HG02884 (cell line): ENCODE measurements around the gene ETFBKMT.
A peak's percentile ranks its signal among the peaks of the same experiment; 100 is the strongest.

Experiments
- ATAC-seq: cut with Tn5 transposase; IDR thresholded peaks from one replicate; pipeline ENCODE4 v1.9.1; 2021; ENCODE audit warnings: mild to moderate bottlenecking, moderate library complexity; ENCODE audit not compliant: unreplicated experiment

The ETFBKMT gene, protein sequence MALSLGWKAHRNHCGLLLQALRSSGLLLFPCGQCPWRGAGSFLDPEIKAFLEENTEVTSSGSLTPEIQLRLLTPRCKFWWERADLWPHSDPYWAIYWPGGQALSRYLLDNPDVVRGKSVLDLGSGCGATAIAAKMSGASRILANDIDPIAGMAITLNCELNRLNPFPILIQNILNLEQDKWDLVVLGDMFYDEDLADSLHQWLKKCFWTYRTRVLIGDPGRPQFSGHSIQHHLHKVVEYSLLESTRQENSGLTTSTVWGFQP

DNA sequence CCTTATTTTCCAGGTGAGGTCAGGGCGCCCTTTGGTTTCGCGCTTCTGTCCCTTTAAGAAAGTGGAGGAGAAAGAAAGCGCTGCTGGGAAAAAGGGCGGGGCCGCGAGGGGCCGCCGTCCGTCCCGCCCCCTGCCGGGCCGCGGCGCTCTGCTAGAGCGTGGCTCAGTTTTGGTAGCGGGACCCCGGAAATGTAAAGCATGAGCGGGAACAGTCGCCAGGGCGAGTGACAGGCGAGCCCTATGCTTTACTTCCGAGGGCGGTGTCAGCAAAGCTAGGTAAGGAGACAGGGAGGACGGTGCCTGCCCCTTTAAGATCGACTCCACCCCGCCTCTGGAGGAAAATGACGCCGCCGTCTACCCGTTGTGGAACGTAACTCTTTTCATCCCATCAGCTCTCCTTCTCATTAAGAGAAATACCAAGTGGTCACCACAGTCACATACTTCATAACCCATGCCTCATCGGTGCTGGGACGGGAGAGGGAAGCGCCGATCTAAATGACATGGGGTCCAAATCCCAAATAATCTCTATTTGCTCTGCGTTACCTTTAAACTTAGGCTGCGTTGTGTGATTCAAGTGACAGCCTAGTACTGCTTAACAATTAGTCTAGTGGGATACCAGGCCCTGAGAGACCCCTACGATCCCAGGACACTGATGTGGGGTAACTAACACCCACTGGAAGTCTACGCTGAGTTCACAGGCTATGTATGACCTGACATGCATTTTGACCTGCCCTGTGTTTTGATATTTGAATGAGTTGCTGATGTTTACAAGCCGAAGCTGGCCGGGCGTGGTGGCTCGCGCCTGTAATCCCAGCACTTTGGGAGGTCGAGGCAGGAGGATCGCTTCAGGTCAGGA, at the start of gene ETFBKMT:
TSS of gene ETFBKMT (plus strand) at position 602 of the 856 bp plus-strand sequence. CDS start 2,266 bp downstream, outside the sequence.
- ATAC-seq, result peak; percentile 99

DNA sequence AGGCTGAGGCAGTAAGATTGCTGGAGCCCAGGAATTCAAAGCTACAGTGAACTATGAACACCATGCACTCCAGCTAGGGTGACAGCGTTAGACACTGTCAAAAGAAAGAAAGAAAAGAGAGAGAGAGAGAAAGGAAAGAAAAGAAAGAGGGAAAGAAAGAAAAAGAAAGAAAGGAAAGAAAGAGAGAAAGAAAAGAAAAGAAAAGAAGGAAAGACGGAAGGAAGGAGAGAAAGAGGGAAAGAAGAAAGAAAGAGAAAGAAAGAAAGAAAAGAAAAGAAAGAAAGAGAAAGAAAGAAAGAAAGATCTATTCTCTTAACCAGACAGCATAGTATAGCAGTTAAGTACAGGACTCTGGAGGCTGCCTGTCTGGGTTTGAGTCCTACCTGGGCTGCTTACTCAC, 46.7 kb upstream of the ETFBKMT start:
- ATAC-seq, result no peak

DNA sequence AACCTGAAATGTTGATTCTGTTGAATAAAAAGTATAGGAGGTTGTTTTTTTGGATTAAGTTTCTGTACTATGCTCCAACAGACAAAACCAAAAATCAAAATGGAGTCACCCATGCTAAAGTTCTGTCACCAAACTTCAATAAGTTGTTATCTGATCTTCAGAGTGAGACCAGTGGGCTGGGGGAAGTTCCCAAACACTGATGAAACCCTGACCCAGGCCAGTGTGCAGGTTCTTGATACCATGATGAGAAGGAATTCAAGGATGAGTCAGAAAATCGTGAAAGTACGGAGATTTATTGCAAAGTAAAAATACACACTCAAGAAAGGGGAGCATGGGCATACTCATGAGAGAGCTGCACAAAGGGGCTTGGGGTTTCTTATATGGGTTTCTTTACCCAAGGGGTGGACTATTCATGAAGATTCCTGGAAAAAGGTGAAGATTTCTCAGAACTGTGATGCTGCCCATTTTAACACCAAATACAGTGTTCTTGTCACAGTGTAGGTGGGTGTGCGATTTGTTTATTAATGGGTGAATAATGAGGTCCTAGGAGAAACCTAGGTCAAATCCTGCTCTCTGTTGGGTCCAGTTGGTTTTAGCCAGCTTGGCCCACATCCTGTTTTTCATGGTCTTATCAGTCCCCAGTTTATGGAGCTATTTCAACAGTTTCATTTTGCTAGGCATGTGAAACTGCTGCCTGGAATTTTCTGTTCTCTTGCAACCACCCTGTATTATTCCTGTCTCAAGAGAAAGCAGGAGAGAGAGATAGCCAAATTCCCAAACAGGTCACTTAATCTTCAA, 41.1 kb upstream of the ETFBKMT start:
- ATAC-seq, result no peak

DNA sequence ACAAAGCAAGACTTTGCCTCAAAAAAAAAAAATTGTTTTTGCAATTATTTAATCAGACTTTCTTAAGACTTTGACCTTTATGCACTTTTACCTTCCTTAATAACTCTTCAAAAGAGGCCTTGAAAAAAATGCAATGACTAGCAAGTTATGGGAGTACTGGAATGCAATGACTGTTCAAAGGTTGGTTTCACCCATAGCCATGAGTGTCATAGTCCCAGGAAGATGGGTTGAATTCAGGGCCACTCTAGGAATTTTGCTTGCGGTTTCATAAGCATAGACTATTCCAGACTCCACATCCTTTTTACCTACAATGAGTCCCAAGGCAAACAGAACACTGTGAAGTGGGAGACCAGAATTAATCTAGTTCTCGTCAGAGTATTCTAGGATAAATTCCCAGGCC, 39.2 kb upstream of the ETFBKMT start:
- ATAC-seq, result no peak

DNA sequence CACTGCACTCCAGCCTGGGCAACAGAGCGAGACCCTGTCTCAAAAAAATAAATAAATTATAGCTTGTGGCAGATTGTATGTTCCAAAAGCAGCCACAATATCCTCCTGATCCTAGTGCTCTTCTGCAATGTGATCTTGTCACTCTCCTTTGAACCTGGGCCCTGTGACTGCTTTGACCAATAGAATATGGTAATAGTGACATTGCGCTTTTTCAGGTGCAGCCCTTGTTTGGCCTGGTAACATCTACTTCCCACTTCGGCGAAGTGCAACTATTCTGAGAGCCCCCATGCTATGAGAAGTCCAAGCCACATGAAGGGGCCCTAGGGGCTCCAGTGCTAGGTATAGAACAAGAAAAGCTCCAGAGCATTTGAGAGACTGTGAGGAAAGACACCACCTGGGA, 37.5 kb upstream of the ETFBKMT start:
- ATAC-seq, result no peak

DNA sequence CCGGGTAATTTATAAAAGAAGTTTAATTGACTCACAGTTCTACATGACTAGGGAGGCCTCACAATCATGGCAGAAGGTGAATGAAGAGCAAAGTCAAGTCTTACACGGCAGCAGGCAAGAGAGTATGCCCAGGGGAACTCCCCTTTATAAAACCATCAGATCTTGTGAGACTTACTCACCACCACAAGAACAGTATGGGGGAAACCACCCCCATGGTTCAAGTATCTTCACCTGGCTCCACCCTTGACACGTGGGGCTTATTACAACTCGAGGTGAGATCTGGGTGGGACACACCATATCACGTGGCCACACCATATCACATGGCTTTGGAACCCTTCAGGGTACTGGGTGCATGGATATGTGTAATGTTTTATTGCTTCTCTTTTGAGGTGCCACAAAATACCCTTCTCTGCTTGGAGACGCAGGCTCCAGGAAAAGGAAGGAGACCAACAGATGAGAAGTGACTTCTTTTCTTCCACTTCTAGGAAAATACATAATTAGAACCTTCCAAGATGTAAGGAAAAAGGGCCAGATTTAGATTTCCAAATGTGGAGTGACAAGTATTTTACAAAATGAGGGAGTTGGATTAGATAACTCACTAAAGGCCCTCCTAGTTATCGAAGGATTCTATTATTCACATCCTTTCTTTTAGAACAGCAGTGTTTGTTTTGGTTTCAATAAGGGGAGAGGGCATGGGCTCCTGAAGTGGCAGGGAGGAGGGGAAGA, 33.1 kb upstream of the ETFBKMT start:
- ATAC-seq, result no peak

DNA sequence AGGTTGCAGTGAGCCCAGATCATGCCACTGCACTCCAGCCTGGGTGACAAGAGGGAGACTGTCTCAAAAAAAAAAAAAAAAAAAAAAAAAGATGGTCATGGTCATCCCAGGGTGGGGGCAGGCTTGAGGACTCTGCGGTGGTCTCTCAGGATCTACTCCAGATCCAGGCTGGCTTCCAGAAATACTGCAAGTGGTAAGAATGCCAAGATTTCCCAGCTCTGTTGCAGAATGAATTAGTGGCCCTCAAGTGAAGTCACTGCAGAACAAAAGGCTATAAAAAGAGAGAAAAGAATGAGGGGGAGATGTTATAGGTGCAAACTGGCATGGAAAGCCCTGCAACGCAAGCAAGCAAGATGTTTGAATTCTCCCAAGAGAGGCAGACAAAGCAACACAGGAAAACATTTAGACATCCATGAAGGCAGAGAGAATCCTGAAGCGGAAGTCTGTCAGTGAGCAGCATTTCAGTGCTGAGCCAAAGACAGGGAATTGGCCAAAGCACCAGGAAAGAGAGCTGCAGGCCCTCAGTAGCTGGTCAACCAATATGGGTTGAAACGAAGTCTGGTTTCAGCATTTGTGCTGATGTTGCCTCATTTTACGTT, 31.9 kb upstream of the ETFBKMT start:
- no peak for ATAC-seq

DNA sequence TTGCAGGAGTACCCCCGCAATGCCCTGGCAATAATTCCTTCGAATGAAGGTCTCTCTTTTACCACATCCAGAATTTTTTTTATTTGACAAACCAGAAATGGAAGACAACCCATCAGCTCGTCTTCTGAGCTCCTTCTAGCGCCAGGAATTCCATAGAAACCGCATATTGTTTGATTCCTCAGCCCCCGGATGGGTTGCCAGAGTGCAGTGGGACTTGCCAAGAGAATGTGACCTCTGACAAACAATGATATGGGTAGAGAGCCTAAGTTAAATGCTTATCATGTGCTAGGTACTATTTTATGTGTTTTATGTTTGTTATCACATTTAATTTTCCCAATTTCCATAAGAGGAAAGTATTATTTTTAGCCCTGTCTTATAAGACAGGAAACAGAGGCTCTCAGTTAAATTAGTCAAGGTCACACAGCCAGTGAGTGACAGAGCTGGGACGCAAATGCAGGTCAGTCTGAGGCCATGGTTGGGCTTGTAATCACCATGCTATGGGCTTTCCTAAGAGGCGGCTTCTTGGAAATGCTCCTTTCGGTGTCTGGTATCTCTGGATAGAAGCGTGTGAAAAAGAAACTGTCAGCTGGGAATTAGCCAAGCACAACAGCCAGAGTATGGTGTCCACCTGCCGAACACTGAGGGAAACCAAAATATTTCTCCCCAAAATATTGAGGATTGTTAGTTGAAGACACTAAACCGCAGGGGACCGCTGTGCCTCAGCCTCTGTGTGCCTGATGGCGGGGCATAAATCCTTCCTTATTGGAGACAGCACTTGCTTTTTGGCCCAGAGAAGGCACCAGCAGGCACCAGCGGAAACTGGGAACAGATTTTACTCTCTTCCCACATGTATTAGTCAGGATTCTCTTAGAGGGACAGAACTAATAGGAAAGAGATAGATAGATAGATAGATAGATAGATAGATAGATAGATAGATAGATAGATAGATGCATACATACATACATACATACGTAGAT, 29.4 kb upstream of the ETFBKMT start:
- no peak for ATAC-seq

DNA sequence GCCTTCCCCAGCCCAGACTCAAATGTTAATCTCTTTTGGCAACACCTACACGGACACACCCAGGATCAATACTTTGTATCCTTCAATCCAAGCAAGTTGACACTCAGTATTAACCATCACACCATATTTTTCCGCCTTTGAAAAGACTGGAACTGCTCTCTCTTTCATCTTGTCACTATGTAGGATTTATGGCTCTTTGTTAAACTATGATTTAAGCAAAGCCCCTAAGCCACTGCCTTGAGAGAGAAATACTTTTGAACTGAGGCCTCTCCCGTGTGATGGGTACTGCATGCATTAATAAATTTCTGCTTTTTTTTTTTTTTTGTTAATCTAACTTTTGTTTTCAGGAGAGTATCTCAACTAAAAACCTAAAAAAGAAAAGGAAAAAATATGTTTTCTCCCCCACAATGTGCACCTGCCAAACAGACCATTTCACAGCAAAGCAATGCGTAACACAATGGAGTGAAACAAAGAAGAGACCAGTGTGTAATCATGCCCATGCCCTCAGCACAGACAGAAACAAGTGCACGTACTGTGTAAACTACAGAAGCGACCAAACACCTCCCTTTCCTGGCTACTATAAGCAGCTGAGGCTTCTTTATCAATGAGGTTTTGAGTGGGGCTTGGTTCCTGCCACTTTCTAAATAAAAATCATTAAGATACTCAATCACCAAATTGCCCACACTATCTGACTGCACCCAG, 28.3 kb upstream of the ETFBKMT start:
- ATAC-seq, result no peak

DNA sequence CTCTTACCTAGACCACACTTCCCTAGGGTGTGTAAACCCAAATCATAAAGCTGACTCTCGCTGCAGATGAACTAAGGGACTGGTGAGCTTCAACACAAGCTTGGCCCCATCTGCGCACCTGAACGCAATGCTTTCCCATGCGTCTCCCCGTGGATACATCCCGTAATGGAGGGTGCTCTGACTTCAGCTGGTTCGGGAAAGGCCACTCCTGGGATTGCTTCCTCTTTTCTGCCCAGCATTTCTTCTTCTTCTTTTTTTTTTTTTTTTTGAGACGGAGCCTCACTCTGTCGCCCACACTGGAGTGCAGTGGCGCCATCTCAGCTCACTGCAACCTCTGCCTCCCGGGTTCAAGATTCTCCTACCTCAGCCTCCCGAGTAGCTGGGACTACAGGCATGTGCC, 27.7 kb upstream of the ETFBKMT start:
- no peak for ATAC-seq

DNA sequence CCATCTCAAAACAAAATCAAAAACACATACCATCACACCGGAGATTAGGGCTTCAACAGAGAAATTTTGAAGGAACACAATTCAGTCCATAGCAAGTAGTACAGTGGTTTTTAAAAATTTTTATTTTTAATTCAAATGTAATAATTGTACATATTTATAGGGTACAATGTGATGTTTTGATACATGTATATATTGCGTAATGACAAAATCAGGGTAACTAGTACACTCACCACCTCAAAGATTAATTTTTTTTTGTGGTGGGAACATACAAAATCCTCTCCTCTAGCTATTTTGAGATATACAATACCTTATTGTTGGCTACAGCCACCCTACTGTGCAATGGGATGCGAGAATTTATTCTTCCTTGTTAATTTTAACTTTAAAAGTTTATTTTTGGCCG, 26.0 kb upstream of the ETFBKMT start:
- no peak for ATAC-seq

DNA sequence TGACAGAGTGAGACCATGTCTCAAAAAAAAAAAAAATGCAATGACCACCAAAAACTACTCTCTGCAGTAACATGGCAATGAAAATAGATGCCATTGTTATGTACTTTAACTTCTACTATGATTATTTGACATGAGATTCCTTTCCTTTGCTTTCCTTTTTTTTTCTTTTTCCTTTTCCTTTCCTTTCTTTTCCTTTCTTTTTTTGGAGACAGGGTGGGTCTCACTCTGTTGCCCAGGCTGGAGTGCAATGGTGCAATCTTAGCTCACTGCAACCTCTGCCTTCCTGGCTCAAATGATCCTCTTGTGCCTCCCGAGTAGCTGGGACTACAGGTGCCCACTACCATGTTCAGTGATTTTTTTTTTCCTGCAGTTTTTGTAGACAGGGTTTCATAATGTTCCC, 24.9 kb upstream of the ETFBKMT start:
- no peak for ATAC-seq

DNA sequence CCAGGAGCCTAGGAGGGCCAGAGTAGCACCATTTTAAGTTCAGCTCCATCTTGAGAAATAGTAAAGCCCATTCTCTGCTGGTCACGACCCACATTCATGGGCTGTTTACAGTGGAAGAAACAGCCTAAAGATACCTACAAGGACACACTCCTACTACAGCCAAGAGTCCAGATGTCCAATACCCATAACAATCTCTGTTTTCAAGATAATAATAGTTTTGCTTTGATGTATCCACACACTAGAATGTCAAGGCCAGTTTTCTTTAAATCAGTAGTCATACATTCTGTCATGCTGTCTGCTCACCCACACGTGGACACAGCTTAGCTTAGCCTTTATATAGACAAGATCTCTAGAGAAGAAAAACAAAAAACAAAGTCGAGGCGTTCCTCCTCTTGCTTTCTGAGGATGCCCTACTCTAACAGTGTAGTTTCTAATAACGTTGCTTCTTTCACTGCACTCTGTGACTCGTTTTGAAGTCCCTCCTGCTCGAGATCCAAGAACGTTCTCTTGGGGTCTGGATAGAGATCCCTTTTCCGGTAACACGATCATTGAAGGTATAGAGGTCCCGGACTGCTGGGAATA, 17.9 kb upstream of the ETFBKMT start:
- no peak for ATAC-seq

DNA sequence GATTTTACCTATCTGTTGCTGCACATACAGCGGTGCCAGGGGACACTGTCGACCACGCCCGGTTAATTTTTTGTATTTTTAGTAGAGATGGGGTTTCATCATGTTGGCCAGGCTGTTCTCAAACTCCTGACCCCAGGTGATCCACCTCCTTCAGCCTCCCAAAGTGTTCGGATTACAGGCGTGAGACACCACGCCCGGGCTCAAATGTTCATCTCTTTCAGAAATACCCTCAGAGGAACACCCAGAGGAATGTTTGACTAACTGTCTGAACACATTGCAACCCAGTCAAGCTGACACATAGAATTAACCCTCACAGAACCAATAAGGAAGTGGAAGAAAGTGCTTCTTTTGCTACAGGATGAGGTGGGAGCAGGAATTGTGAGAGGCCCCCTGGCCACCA, 15.0 kb upstream of the ETFBKMT start:
- ATAC-seq, result no peak

DNA sequence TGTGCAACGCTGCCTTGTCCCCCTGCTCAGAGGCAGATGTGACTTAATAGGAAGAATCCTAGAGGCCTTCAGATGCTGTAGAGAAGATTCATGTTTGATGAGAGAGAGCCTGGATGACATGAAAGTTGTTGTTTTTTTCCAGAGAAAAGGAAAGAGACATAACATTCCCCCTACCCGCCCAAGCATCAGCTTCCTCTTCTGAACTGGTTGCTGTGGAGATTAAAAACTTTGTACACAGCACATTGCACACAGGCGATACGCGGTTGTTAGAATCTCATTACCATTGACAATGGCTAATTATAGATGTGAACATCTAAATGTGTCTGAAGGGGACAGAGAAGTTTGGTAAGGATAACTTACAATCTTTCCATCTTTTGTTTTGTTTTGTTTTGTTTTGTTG, 13.6 kb upstream of the ETFBKMT start:
- ATAC-seq, result no peak

DNA sequence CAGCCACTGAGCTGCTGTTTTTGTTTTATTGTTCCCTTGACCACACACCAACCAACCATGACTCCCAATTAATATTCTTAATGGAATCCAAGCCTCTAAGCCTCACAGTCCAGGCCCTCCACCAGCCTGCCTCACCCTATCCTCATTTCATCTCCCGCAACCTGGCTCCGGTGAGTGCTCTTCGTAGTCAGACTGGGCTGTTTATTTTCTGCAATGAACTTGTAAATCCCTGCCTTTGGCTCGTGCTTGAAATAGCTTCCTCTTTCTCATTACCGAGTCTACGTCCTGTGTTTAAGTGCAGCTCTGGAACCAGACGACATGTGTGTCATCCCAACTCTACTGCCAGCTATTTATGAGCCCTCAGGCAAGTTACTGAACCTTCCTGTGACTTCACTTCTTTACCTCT, 12.4 kb upstream of the ETFBKMT start:
- no peak for ATAC-seq

DNA sequence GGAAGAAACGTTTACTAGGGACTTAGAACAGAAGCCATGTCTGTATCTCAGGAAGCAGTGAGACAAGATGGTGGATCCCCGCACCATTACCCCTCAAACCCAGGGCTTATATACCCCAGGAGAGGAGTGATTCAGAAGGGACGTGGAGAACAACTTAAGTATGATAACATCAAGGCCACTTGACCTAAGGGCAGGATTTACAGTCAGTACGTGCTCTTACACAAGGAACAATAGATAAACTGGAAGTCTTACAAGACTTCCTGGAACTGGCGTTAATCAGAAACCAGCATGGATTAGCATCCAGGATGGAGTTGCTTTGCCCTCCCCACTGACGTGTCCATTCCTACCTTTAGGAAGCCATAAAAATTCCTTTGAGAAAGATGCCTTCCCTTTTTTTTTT, 8.6 kb upstream of the ETFBKMT start:
- ATAC-seq, result no peak

DNA sequence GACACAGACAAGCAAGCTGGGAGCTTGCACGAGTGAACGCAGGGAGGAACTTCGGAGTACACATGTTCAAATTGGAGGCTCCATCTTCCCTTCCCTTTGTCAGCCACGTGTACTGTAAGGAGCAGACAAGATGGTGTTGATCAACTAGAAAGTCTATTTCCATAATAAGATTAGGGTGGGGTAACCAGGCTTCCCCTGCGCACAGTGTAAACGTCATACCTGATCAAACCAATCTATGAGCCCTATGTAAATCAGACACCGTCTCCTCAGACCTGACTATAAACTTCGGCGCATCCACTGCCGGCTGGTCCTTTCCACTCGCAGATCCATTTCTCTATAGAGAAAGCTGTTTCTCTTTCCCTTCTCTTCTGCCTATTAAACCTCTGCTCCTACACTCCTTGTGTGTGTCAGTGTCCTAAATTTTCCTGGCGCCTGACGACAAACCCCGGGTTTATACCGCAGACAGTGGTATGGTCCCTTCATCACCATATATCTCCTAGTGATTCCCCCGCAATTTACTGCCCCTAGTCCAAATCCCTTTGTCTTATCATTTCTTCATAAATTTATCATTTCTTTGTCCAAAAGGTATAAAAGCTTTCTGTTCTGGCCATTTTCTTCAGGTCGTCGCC, 7.5 kb upstream of the ETFBKMT start:
- no peak for ATAC-seq
